Mesodermal cell (in vitro differentiated cells): ENCODE data around the gene CD8B.

Experiments
- H3K27ac ChIP-seq: 2 replicates; pipeline ENCODE4 v1.7.0; 2013; ENCODE audit warnings: mild to moderate bottlenecking, low read depth, low read length, moderate library complexity; ENCODE audit not compliant: severe bottlenecking
- H3K36me3 ChIP-seq: 2 replicates; pipeline ENCODE4 v1.7.1; 2013; ENCODE audit warnings: mild to moderate bottlenecking, low read length, moderate library complexity; ENCODE audit not compliant: control insufficient read depth, insufficient read depth
- H3K4me1 ChIP-seq: one replicate; pipeline ENCODE4 v1.7.1; 2013; ENCODE audit warnings: mild to moderate bottlenecking, low read length; ENCODE audit not compliant: insufficient read depth, control insufficient read depth, poor library complexity, severe bottlenecking
- H3K4me3 ChIP-seq: 2 replicates; pipeline ENCODE4 v1.7.0; 2013; ENCODE audit warnings: low read length, control low read depth, mild to moderate bottlenecking; ENCODE audit not compliant: insufficient read depth, poor library complexity, severe bottlenecking; ENCODE audit errors: extremely low read depth
- H3K9me3 ChIP-seq: 2 replicates; pipeline ENCODE4 v1.7.1; 2013; ENCODE audit warnings: mild to moderate bottlenecking, low read length, moderate library complexity; ENCODE audit not compliant: control insufficient read depth
- WGBS, 2 experiments: methylation state at CpG; one replicate each; pipeline ENCODE4 v1.1.5; 2013; ENCODE audit warnings: missing lambda C conversion rate in 2 of 2; ENCODE audit not compliant: insufficient coverage in 2 of 2; 5-methylcytosine and 5-hydroxymethylcytosine counted together

Gene CD8B

DNA sequence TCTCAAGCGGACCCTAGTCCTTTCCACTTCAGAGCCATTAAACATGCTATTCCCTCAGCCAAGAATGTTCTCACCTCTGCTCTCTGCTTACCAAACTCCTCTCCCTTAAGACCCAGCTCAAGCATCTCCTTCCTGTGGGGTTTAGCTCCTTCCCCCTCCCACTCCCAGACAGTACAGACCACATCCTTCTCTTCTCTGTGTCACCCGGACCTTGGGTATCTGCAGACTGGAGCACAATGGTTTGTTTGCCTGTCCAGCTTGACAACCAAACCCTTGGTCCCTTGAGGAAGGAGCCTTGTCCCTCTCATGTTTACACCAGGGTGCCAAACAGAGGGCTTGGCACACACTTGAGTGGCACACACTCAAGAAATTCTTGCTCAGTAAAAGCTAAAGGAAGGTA lies 66.8 kb downstream of the CD8B start:
- peaks cover 12% of the 10 kb centered on the region for H3K9me3 ChIP-seq
- H3K36me3 ChIP-seq: no peaks in the 10 kb centered on the region
- H3K4me1 ChIP-seq: peaks cover 8% of the 10 kb centered on the region
- no peak overlapping the region for H3K4me3 ChIP-seq
- H3K27ac ChIP-seq: no peak overlapping the region
- WGBS, 2 experiments: 86 to 87% methylated on average over 2 of the region's 2 CpGs

GRCh38 chr2:86793752-86794151 lies 67.9 kb downstream of the CD8B start:
- WGBS, 2 experiments: 86 to 95% methylated on average over 3 to 4 of the region's 4 CpGs
- H3K27ac ChIP-seq: no peak overlapping the region
- H3K9me3 ChIP-seq: peaks cover 12% of the 10 kb centered on the region
- no peaks in the 10 kb centered on the region for H3K36me3 ChIP-seq
- no peak overlapping the region for H3K4me3 ChIP-seq
- H3K4me1 ChIP-seq: peaks cover 8% of the 10 kb centered on the region

- 33 to 55% methylated on average over 4 to 7 of the region's 7 CpGs for WGBS, 2 experiments
- Histone ChIP-seq H3K36me3 (no peaks in the 10 kb centered on the region), H3K4me3 (no peak overlapping the region), H3K4me1 (peaks cover 8% of the 10 kb centered on the region), H3K27ac (no peak overlapping the region), H3K9me3 (peaks cover 5% of the 10 kb centered on the region)
Measured at GRCh38 chr2:86791573-86791972, 70.1 kb downstream of the CD8B start.

DNA sequence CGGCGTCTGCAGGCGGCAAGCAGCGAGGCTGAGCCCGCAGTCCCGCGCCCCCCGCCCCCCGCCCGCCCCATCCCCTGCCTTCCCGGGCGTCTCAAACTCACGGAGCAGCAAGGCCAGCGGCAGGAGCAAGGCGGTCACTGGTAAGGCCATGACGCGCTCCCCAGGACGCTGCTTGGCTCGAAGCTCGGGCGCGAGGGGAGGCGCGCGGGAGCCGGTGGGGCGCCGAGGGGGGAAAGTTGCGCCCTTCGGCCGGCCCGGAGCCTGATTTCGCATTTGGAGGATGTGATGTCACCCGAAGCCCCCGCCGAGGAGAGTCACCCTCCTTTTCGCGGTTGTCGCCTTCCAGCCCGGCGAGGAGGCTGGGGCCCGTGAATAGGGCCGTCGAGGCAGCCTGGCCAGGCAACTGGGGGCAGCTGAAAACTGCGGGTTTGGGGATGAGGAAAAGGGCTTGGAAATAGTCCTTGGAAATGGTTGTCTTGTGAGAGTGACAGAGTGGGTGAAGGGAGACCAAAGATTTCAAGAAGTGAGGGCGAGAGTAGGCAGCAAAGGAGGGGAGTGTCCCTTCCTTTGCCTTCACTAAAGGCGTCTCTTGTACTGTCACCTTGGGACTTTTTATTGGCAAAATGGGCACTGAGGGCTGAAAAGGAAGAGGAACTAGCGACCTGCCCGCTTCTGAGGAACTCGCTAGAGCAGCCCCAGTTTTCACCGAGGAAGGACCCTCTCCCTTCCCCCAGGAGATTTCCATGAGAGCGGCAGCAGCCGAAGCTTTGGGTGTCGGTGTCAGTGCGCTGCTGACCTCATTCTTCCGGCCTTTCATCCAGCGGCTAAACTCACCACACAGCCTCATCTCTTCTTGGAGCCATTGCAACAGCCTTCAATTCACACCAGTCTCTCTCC lies 70.8 kb downstream of the CD8B start, which contains the start of gene CD8A:
Gene CD8A, minus strand, starts transcription at position 238 of the 897 bp plus-strand sequence. Its CDS starts 88 bp downstream, at position 150.
- peaks cover 8% of the 10 kb centered on the region for H3K4me1 ChIP-seq
- H3K4me3 ChIP-seq: peak within 1 kb of the TSS; percentile 22
- 1 to 2% methylated on average over 34 to 45 of the region's 57 CpGs for WGBS, 2 experiments
- no peaks in the 10 kb centered on the region for H3K36me3 ChIP-seq
- H3K9me3 ChIP-seq: no peaks in the 10 kb centered on the region
- H3K27ac ChIP-seq: no peak within 1 kb of the TSS

- WGBS, 2 experiments: 18 to 20% methylated on average over 23 to 24 of the region's 40 CpGs
- Histone ChIP-seq H3K4me3 (no peak overlapping the region), H3K9me3 (no peaks in the 10 kb centered on the region)
Measured at GRCh38 chr2:86790134-86790675, 71.5 kb downstream of the CD8B start.

GRCh38 chr2:86789687-86790133 lies 72.0 kb downstream of the CD8B start:
- Histone ChIP-seq H3K27ac (no peak overlapping the region), H3K9me3 (no peaks in the 10 kb centered on the region), H3K4me3 (no peak overlapping the region), H3K4me1 (peaks cover 8% of the 10 kb centered on the region), H3K36me3 (no peaks in the 10 kb centered on the region)
- 24 to 39% methylated on average over 25 of the region's 40 CpGs for WGBS, 2 experiments

More at GRCh38 chr2:86790134-86790675, 71.5 kb downstream of the CD8B start:
- H3K27ac ChIP-seq: no peak overlapping the region
- H3K4me1 ChIP-seq: peaks cover 8% of the 10 kb centered on the region
- H3K36me3 ChIP-seq: no peaks in the 10 kb centered on the region

GRCh38 chr2:86788881-86789686 lies 72.6 kb downstream of the CD8B start:
- Histone ChIP-seq H3K36me3 (no peaks in the 10 kb centered on the region), H3K9me3 (no peaks in the 10 kb centered on the region), H3K4me3 (peak overlapping the region; percentile 5), H3K4me1 (peaks cover 8% of the 10 kb centered on the region), H3K27ac (no peak overlapping the region)
- 8% methylated on average over 53 to 56 of the region's 64 CpGs for WGBS, 2 experiments

DNA sequence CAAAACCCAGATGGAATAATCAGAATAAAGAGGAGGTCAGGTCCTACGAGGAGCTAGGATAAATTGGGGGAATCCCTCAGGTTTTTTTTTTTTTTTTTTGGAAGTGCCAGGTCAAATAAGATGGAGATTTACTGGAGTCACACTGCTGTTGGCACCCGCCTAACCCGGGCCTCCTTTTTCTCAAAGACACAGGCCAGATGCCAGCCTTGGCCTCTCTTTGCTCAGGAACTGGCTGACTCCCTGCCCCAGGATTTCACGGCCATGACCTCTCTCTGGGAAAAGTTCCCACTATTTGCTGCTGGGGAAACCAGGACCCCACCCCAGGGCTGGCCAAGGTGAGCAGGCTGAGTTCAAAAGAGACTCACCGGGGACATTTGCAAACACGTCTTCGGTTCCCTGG lies 73.5 kb downstream of the CD8B start:
- no peak overlapping the region for H3K4me3 ChIP-seq
- peaks cover 8% of the 10 kb centered on the region for H3K4me1 ChIP-seq
- no peaks in the 10 kb centered on the region for H3K9me3 ChIP-seq
- WGBS, 2 experiments: 57 to 90% methylated on average over 4 of the region's 7 CpGs
- no peak overlapping the region for H3K27ac ChIP-seq
- no peaks in the 10 kb centered on the region for H3K36me3 ChIP-seq

GRCh38 chr2:86787736-86788135 lies 74.0 kb downstream of the CD8B start:
- no peaks in the 10 kb centered on the region for H3K36me3 ChIP-seq
- no peak overlapping the region for H3K4me3 ChIP-seq
- WGBS, 2 experiments: 29 to 61% methylated on average over 1 to 2 of the region's 2 CpGs
- H3K4me1 ChIP-seq: peaks cover 8% of the 10 kb centered on the region
- no peak overlapping the region for H3K27ac ChIP-seq
- H3K9me3 ChIP-seq: no peaks in the 10 kb centered on the region

DNA sequence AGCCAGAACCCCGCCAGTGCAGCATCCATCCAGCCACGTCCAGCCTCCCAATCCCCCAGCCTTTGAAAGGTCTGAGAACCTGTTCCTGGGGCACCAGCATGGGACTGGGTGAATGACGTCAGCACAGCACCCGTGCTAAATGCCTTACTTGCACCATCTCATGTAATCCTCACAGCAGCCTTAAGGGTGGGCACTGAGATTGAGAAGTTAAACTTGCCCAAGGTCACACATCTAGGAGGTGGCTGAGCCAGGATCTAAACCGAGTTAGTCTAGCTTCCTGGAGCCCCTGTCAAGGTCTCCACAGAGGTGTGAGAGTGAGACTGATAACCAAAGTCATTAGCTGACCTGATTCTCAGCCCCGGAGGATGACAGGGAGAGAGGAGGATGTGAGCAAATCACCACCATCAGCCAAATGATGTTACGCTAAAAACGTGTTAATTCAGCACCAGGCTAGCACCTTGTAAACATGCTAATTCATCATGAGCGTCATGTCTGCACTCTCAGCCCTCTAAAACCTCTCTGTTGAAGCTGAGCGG lies 75.6 kb downstream of the CD8B start:
- Histone ChIP-seq H3K36me3 (no peaks in the 10 kb centered on the region), H3K4me1 (peaks cover 4% of the 10 kb centered on the region), H3K27ac (no peak overlapping the region), H3K9me3 (no peaks in the 10 kb centered on the region), H3K4me3 (no peak overlapping the region)
- WGBS, 2 experiments: 54 to 62% methylated on average over 7 of the region's 10 CpGs
